Limb (tissue), 2 donors: Measurements from ENCODE around the gene TAF6L.
A peak's percentile ranks its signal among the peaks of the same experiment; 100 is the strongest.
"Not testable (repeated sequence)": the region's sequence is repeated elsewhere in the genome, so short reads cannot be mapped to it uniquely, and the experiment has no call there.

ENCODE experiments used
- DNase-seq, 2 donors: peaks; one replicate each; pipeline ENCODE4 v3.0.0-alpha.2; 2016; ENCODE audit errors: extremely low spot score in 2 of 2

TAF6L gene

DNA sequence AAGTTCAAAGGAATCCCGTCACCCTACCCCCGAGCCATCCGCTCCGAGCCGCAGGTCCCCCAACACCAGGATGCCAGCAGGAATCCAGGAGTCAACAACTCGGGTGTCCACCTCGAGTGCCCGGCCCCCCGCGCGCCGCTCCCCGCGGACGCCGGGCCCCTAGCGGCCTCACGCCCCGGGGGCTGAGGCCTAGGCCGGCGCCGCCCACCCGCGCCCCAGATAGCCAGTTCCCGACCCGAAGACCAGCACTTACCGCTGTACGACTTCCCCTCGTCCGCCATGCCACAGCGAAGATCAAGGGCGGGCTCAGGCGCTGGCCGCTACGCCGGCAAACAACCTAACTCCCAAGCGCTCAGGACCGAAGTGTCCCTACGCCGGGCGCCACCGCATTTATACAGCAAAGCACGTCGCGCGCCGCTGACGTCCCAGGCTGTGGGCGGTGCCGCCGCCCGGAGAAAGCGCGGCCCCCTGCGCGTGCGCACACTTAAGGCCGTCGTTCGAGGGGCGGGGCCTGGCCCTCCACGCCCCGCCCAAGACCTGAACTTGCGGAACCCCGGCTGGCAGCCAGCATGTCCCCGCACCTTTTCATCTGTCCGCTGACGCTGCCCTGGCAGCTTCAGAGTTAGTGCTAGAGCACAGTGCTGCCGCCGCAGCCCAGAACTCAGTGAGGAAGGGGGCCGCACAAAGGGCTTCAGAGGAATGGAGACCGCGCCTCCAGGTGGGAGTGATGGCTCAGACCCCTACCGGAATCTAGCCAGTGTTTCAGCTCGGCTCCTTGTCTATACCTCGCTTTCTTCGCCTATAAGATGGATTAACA, 34.1 kb downstream of the TAF6L start, which contains the start of gene NXF1:
Gene NXF1, minus strand, starts transcription at position 365 of the 817 bp plus-strand sequence. Its CDS starts 84 bp downstream, at position 281.
- peak; percentile 97 to 98 for DNase-seq

DNA sequence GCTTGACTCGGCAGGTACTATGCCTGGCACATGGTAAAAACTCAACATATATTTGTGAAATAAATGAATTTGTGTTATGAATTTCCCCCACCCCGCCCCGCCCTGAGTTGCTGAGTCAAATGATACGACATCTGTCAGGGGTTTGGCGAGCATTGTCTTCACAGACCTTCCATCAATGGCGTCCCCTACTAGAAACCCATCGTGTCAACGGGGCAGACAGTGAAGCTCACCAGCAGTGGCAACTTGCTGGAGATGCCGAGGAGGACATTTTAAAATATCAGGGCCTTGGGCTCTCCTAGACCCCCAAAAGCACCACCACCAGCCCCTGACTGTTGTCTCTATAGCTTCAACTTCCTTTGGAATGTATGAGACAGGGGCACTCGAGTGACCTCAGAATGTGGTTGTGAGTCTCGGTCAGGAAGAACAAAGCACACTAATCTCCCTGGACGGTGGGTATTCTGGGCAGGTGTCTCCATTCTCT, 34.8 kb downstream of the TAF6L start:
- DNase-seq, result no peak

DNA sequence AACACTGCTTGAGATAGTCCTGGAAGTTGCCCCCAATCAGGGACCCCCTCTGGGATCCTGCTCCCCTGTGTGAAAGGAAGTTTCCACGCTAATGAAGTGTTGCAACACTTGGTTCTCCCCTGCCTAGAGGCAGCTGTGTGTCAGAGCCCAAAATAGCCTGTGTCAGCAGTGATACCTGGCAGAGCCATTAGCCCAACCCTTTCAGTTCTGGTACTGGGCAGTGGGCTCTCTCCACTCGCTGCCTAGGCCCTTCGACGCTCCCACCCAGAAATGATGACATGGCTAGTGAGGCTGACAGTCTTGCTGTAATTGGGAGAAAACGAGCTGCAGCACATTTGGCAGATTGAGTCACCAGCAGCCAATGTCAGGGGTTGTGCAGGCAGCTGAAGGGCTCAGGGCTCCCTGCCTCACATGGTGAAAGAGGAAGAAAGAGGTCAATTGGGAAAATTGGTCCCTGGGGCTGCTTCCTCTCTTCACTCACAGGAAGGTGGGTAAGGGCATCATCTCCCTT, 35.5 kb downstream of the TAF6L start:
- no peak for DNase-seq

DNA sequence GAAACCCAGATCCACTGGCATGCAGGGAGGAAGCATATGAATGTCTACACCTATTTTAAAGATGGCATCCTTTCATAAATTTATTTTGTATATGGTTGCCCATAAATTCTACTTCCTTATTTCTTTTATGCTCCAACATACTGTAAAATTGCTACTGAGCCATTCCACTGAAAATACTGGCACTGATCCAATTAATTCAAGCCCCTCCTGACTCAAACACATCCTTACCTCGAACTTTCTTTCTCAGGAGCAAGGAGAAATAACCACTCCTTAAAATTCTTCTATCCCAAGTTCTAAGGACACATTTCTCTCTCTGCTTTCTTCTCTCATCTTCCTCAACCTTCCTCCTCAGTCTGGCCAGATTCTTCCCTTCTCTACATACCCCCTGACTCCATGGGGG, 39.6 kb downstream of the TAF6L start:
- no peak for DNase-seq

DNA sequence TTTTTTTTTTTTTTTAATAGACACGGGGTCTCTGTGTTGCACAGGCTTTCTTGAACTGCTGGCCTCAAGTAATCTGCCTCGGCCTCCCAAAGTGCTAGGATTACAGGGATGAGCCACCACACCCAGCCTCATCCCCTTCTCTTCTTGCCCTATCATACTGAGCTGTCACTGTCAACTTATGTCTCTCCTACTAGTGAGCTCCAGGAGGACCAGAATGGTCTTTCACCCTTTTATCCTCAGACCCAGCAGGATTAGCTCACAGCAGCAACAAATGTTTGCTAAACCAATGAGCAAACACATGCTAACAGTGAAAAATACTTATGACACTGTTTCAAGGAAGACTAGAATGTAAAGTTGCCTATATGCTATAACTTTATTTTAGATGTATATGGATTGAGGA, 40.5 kb downstream of the TAF6L start:
- DNase-seq, result no peak

DNA sequence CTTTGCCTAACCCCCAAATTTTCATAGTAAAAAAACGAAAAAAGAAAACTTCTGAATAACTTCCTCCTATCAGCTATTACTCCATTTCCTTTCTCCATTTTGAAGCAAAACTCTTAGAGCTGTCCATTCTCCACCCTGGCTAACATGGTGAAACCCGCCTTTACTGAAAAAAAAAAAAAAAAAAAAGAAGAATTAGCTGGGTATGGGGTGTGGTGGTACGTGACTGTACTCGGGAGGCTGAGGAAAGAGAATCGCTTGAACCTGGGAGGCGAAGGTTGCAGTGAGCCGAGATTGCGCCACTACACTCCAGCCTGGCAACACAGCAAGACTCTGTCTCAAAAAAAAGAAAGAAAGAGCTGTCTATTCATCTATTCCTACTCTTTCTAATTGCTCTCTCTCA, 45.4 kb downstream of the TAF6L start:
- no peak for DNase-seq

DNA sequence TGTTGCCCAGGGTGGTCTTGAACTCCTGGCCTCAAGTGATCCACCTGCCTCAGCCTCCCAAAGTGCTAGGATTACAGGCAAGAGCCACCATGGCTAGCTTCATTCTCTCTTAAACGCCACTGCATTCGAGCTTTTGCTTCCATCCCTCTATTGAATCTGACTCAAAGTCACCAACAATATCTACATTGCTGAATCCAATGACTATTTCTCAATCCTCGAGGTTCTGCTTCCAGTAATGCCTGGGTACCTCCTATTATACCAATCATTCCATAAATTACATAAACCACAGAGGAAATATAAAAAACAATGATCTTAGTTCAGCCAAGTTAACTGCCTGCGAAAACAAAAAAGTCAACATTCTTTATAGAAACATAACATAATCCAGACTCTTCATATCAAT, 45.9 kb downstream of the TAF6L start:
- DNase-seq, result no peak

DNA sequence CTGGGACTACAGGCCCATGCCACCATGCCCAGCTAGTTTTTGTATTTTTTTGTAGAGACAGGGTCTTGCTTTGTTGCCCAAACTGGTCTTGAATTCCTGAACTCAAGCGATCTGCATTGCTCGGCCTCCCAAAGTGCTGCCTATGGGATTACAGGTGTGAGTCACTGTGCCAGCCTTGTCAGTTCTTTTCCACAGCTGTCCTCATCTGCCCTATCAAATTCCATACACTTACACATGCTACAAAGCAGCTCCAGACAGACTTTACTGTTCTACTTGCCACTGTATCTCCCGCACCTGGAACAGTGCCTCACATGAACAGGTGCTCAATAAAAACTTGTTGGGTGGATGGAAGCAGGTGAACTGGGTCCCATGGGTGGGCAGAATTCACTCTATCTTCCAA, 52.5 kb downstream of the TAF6L start:
- no peak for DNase-seq

DNA sequence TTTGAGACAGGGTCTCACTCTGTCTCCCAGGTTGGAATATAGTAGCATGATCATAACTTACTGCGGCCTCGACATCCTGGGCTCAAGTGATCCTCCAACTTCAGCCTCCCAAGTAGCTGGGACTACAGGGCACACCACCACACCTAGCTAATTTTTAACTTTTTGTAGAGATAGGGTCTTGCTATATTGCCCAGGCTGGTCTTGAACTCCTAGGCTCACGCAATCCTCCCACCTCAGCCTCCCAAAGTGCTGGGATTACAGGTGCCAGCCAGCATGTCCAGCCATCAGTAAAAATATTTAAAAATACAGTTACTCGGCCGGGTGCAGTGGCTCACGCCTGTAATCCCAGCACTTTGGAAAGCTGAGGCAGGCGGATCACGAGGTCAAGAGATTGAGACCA, 56.9 kb downstream of the TAF6L start:
- DNase-seq, result not testable (repeated sequence)

DNA sequence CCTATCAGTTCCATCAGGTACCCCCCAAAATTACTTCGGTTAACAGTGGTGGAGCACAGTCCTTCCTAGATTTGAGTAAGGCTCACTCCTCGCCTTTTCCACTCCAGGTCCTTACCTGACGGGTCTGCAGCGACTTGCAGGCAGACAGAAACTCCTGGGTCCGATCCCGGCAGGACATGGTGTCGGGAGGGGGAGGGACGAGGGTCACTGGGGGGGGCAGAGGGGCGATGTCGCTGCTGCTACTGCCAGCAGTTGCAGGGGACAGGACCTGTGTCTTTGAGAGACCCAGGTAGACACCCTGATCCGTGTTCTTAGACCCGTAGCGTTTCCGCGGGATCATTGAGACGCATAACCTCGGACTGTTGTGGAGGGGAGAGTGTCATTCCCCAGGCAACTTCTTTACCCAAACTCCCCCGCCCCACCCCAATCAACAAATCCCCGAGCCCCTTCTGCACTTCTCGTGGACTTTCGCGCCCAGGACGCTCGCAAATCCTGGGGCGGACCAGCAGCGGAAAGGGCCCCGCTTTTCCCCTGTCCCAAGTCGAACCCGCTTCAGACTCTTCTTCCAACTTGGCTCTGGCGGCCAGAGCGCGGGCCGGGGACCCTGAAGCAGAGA, 59.8 kb downstream of the TAF6L start:
- no peak for DNase-seq

DNA sequence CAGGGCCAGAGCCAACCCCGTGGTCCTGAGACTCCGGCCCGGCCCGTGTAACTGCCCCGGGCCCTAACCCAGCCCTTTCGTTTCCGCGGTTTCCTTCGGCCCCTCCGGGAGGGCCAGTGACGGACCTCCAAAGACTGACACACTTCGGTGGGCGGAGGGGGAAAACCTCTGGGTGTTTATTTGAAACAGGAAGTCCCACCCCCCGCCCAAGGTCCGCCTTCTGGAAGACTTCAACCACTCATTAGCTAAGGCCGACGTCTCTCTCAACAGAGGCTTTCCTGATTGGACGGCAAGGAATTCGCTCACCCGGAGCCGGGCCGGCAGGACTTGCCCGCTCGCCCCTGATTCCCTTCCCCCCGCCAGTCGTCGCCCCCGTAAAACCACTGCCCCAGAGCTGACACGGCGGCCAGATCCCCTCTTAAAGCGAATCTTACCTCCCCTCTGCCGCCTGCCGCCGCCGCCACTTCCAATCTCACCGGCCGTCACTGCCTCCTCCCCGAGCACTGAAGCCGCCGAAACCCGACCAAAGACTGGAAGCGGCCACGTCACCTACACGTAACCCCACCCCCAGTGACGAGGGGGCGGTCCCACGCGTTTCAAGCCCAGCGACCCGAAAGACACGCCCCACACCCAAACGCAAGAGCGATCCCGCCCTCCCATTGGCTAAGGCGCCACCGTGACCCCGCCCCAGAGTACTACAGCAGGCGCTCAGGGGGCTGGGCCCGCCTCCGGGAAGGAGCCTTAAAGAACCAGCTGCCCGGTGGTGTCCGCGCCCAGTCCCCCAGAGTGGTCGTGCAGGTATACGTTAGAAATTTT, 60.5 kb downstream of the TAF6L start, which contains the start of gene STX5:
Gene STX5, minus strand, starts transcription at position 532 of the 816 bp plus-strand sequence. CDS start 808 bp downstream, outside the sequence.
- peak; percentile 99 to 100 for DNase-seq

DNA sequence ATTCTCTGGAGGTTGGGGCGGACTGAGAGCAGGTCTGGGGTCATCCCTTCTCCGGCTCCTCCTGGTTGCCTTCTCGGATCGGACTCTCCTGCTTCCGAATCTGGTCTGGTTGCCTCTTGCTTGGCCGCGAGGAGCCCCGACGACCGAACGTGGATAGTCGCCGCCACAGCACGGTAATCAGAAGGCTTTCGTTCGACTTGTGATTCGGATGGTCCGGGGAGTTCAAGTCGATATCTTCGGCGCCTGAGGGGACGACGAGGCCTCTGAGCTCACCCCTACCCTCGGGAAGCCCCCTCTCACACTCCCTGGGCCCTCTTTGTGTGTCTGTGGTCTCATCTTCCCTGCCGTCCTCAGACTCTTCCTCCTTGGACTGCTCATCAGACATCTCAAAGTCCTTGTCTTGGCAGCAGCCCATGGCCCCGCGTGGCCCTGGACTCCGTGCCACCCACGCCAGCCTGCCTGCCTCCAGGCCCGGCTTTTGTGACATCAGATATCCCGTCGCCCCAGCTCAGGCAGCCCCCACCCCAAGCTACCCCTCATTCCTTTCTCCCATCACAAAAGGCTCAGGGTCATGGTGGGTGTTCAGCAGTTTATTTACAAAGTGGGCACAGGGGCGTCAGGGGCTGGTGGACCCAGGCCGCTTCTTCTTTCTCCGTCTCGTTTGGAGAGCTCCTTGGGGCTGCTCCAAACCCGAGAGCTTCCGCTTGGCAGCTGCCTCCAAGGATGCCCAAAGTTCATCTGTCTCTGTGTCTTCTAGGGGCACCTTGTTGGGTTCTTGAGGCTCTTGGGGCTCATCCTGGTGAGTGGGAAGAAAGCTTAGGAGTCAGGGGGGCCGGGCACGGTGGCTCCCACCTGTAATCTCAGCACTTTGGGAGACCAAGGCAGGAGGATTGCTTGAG, 61.4 kb downstream of the TAF6L start, which contains the start of gene TEX54:
Gene TEX54, minus strand, starts transcription at position 506 of the 899 bp plus-strand sequence.
- DNase-seq, result no peak

DNA sequence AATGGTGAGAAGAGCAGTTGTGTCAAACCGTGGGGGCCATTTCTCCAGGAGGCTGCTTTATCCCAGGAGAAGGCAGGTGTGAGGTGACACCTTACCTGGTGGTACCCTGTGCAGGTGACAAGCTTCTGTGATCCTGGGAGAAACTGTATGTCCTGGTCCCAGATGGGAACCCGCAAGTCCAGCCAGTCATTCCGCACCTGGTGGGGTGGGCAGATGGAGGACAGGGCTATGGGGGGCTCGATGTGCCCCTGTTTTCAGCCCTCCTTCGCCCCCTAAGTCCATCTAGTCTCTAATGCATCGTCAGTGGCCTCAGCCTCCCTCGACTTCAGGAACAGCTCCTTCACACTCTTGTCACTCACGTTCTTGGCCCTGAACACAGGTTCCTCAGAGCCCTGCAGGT, 64.1 kb downstream of the TAF6L start:
- DNase-seq, result no peak
